GM15510 (cell line): ENCODE measurements around the gene ARHGAP15.

Experiments
- POLR2A ChIP-seq: IDR thresholded peaks from 3 replicates; pipeline ENCODE4 v1.6.1; 2011; ENCODE audit warnings: borderline replicate concordance; ENCODE audit not compliant: insufficient read length; ENCODE audit errors: extremely low read depth

Gene ARHGAP15

DNA sequence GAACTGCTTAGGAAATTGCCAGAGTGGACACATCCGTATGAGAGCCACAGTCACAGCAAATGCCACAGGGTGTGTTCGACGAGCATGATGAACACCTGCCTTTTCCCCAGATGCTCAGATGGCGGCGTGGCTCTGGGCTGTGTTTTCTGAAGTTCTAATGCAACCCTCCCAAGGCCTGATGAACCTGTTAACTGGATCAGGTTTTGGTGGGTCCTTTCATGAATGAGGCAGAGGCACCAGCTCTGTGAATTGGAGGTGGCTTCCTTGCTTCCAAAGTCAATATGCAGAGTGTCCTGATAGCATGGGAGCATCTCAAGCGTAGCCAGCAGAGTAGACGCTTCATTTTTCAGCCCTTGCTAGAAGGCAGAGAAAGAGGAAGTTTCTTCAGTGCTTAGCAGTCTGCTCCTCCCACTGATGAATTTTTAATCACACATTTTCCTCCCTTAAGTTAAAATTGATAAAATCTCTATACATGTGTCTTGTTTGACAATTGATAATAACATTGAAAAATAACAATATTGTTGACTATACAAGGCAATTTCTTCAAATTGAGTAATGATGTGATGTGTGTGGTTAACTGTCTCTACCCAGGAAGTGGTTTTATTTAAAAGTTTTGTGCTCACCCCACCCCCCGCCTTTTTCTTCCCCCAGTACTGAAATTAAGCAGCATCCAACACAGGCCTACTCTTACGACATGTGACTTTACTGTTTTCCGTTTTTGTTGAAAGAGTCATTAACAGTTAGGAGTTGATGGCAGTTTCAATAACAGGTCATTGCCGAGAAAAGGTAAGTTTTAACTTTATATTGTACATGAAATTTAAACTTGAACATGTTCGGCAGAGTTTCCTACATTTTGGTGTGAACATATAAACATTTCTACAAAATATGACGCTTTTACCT is at the start of gene ARHGAP15:
Gene ARHGAP15, plus strand, starts transcription at position 739 of the 900 bp plus-strand sequence.
- TF ChIP-seq POLR2A, result peak; percentile 53

GRCh38 chr2:143081616-143082015 is 47.6 kb upstream of the ARHGAP15 start:
- no peak for TF ChIP-seq POLR2A

- TF ChIP-seq POLR2A, result no peak
Observed at GRCh38 chr2:143083636-143084035, 45.6 kb upstream of the ARHGAP15 start.

DNA sequence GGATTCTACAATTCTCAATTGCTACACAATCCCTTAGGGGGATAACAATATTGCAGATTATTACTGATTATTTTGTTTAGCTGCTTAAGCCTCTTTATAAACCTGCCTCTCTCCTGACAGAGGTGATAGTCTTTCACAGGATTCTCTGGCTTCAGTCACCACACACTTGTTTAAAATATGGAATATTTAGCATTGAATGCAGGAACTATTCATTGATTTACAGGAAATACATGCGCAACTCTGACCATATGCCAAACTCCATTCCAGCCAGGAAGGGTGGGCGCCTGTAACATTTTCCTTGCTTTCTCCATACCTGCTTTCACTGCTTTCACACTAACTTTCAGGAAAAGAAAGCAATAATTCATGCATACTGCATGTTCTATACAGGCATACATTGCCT is 44.8 kb upstream of the ARHGAP15 start:
- no peak for TF ChIP-seq POLR2A

- TF ChIP-seq POLR2A, result no peak
Observed at GRCh38 chr2:143085125-143085784, 44.0 kb upstream of the ARHGAP15 start.

DNA sequence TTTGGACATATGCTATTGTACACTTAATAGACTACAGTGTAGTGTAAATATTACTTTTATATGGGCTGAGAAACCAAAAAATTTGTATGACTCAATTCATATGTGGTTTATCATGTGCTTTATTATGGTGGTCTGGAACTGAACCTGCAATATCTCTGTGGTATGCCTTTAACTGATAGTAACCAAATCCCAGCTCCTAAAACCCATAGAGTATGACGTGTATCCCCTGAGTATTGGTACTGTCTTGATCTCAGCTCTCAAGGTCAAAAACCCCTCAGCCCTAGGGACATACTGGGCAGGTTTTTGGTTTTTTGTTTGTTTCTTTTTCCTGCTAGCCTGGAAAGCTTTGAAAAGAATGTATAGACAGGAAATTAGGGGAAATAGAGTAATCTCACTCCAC is 42.2 kb upstream of the ARHGAP15 start:
- no peak for TF ChIP-seq POLR2A

DNA sequence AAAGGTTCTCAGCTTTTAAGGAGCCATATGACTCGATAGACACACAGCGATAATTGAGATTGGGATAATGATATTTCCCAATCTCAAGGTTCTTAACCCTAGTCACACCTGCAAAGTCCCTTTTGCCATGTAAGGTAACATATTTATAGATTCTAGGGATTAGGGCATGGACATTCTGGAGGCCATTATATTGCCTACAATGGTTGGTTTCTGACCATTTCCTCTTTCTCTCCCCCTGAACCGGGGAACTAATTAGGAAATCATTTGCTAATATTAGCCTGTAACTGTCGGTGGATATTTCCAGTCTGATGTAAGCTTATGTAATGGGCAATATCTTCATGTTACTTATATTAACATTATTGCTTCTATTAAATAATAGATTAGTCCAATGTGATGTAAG is 40.8 kb upstream of the ARHGAP15 start:
- no peak for TF ChIP-seq POLR2A

GRCh38 chr2:143110758-143111428 is 18.3 kb upstream of the ARHGAP15 start:
- no peak for TF ChIP-seq POLR2A

DNA sequence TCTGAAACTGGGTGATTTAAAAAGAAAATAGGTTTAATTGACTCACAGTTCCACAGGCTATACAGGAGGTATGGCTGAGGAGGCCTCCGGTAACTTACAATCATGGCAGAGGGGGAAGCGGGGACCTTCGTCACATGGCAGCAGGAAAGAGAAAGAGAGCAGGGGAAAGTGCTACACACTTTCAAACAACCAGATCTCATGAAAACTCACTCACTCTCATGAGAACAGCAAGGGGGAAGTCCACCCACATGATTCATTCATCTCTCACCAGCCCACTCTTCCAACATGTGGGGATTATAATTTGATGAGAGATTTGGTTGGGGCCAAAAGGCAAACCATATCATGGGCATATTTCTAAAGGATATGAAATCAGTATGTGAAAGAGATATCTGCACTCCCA is 12.0 kb upstream of the ARHGAP15 start:
- no peak for TF ChIP-seq POLR2A

- no peak for TF ChIP-seq POLR2A
Observed at GRCh38 chr2:143121079-143121478, 8.1 kb upstream of the ARHGAP15 start.

- TF ChIP-seq POLR2A, result no peak
Observed at GRCh38 chr2:143121957-143122356, 7.3 kb upstream of the ARHGAP15 start.

DNA sequence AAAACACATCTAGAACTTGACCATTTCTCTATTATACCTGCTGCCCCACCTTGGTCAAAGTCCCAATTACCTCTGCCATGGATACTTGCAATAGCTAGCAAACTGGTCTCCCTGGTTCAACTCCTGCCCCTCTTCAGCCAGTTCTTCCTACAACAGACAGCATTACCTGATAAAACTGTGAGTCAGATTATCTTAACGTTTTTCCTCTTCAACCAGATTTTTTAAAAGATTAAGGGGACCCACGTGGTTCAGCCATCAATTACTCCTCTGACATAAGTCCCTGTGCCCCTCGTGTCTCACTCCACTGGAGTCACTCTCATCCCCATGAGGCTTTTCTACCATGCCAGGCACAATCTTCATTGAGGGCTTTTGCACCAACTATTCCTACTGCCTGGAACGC is 5.3 kb upstream of the ARHGAP15 start:
- TF ChIP-seq POLR2A, result no peak

DNA sequence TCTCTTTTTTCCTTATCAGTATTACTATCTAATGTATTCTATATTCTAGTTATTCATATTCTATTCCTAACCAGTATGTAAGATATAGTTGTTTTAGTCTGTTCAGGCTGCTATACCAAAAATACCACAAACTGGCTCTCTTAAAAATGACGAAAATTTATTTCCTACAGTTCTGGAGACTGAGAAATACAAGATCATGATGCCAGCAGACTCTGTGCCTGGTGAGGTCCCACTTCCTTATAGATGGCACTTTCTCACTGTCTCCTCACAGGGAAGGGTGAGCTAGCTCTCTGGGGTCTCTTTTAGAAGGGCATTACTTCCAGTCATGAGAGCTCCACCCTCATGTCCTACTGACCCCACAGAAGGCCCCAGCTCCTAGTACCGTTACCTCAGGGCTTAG is 4.8 kb upstream of the ARHGAP15 start:
- TF ChIP-seq POLR2A, result no peak

DNA sequence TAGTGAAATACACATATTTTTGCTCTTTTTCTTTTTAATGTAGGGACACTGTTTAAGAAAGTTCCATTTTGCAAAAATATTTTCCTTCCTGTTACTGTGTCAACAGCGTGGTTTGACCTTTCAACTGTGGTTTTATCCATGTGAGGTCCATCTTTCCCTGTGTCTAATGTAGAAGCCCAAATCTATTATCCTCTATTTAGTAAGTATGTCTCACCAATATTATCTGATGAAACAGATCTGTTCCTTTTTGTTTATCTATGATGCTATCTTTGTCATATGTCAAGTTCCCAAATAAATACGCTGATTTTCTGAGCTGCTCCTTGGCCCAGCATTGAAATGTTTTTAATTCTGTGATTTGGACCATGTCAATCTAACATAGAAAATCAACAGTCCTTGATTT is 3.5 kb upstream of the ARHGAP15 start:
- TF ChIP-seq POLR2A, result no peak

DNA sequence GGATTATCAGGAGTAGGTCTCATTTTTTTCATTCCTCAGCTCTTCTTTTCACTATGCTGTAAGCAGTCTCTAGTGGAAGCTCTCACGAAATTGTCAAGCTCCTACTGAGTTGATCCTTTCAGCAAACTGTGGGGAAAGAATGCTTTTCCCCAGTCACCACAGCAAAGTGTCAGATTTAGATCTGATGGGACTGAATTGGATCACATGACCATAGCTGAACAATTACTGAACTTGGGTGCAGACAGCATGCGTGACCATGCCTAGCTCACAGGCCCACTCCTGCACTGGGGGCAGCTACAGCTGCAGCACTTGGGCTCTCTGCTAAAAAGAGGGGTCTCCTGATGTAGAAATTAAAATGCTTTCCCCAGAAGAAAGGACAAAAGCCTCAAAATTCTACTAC is 3.1 kb downstream of the ARHGAP15 start:
- TF ChIP-seq POLR2A, result no peak
